Panc1 (cell line): ENCODE results near the gene NCAPH2.

ENCODE experiments used
- CTCF ChIP-seq: fragments of 450-650 bp; IDR thresholded peaks from 2 replicates; pipeline ENCODE4 v1.5.1; 2017; ENCODE audit warnings: mild to moderate bottlenecking
- POLR2AphosphoS5 ChIP-seq: IDR thresholded peaks from 2 replicates; pipeline ENCODE4 v1.6.1; 2012; ENCODE audit warnings: mild to moderate bottlenecking, low read depth, low read length, moderate library complexity
- REST ChIP-seq, 2 experiments: IDR thresholded peaks; 2 replicates each; pipeline ENCODE4 v1.6.1; 2011 to 2012; ENCODE audit warnings: low read depth in 2 of 2, control low read depth in 1 of 2, low read length in 1 of 2, mild to moderate bottlenecking in 1 of 2, moderate library complexity in 1 of 2; ENCODE audit not compliant: insufficient read depth in 1 of 2
- SIN3A ChIP-seq: IDR thresholded peaks from 2 replicates; pipeline ENCODE4 v1.6.1; 2012; ENCODE audit warnings: low read depth, mild to moderate bottlenecking, low read length, moderate library complexity, borderline replicate concordance; ENCODE audit not compliant: insufficient read depth

- TF ChIP-seq CTCF: no peak
- no peak for TF ChIP-seq POLR2AphosphoS5
- no peak for TF ChIP-seq SIN3A
- no peak for TF ChIP-seq REST (IDR thresholded peaks at IDR 0.05; ENCODE audit: insufficient read depth in 1 of 2, low read depth in 2 of 2, low read length in 1 of 2)
These were observed 21.4 kb downstream of the NCAPH2 start for GRCh38 chr22:50529416-50529896.
